Activated CD4-positive, alpha-beta T cell treated with anti-CD3 and anti-CD28 coated beads, Interleukin-2, amount 10 ng/mL, durations not matched to agents 24 days and 14 days (primary cell): Measurements from ENCODE around the gene AGPAT4. TPM values are rescaled to one million over a fixed set of nuclear protein-coding genes. Genes with fewer than 3 reads are reported as not detected.
"Not testable (repeated sequence)": the region's sequence is repeated elsewhere in the genome, so short reads cannot be mapped to it uniquely, and the experiment has no call there.

Experiments
- DNase-seq: peaks from one replicate; pipeline ENCODE4 v3.0.0; 2022
- H3K27ac Mint-ChIP-seq: one replicate; pipeline ENCODE4 v1.8.0; 2022; ENCODE audit warnings: mild to moderate bottlenecking, mixed read lengths
- H3K27me3 Mint-ChIP-seq: one replicate; pipeline ENCODE4 v1.8.0; 2022; ENCODE audit warnings: mixed read lengths
- H3K36me3 Mint-ChIP-seq: one replicate; pipeline ENCODE4 v1.8.0; 2022; ENCODE audit warnings: low read depth, mild to moderate bottlenecking, mixed read lengths
- H3K4me1 Mint-ChIP-seq: one replicate; pipeline ENCODE4 v1.8.0; 2021; ENCODE audit warnings: mixed read lengths
- H3K4me3 Mint-ChIP-seq: one replicate; pipeline ENCODE4 v1.8.0; 2022; ENCODE audit warnings: mild to moderate bottlenecking, moderate library complexity, mixed read lengths
- H3K9me3 Mint-ChIP-seq: one replicate; pipeline ENCODE4 v1.8.0; 2021; ENCODE audit warnings: mixed read lengths
- intact Hi-C: fragments of 100-400 bp; cut with micrococcal nuclease; formaldehyde crosslinking; loops from one replicate; pipeline ENCODE4 v1.15.1; 2023
- total RNA-seq: library from RNA; stranded (reverse); gene quantifications from 2 replicates; pipeline ENCODE4 v1.2.3, GENCODE V29; 2022

AGPAT4 gene
- total RNA-seq, 1 donor from 2014 or later, result 6.8 TPM

DNA sequence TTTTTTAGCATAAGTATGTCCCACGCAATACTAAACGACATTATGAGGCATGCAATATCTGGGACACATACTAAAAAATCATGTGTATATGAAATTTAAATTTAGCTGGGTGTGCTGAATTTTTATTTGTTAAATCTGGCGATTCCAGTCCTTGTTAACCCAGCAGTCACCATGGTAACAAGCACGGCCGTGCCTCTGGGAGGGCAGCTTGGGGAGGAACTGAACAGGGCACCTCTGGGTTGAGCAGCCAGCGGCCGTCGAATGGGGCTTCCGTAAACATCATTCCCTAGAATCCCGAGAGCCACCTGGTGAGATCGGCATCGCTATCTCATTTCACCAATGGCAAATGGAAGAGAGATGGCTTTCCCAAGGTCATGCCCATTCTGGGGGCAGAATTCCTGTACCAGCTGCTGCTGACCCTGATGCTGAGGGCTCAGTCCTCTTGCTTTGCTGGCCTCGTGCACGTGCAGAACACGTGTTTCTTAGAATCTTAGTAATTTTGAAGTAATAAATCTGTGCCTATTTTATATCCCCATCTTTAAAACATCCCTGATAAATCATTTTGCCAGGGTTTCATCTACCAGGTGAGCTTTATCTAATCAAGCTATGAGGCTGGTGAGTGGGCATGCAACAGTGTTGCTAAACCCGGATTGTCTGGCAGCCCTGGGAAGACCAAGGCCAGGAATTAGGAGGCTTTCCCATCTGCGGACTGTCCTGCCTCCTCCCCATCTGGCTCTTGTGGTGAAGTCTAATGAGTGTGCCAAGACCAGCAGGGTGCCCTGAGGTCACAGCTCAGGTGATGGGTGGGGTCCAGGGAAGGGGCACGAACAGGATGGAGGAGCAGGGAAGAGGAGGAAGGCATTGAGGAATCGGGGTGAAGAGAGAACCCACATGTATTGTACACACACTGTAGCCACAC is 85.1 kb downstream of the AGPAT4 start:
- Mint-ChIP-seq H3K27ac (no peak overlapping the region), H3K4me3 (no peak overlapping the region), H3K4me1 (peaks cover 12% of the 10 kb centered on the region), H3K27me3 (no peaks in the 10 kb centered on the region), H3K36me3 (peaks cover 5% of the 10 kb centered on the region), H3K9me3 (no peaks in the 10 kb centered on the region)
- intact Hi-C loops, result no loop called here
- no peak for DNase-seq

DNA sequence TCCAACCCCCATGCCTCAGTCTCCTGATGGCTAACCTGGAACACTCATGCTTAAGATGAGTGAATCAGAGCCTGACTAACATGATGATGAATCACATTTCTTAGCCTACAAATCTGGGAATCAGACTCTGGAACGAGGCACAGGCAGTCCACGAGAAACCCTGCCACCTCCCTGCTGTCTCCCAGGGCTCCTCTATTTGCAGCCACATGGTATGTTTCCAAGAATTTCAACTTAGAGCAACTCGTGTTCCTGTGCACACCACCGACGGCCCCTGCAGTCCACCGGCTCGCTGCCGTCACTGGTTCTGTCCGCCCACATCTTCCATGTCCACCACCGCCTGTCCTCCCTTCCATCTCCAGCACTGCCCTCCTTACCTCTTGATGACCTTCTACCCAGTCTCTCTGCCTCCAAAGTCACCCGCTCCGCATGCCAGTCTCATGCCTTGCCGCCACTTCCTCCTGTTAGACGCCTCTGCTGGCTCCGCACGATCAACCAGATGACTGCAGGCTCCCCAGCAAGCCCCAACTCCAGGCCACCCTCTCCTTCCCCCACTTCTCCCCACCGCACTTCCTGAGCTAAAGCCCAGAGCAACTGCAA is 87.6 kb downstream of the AGPAT4 start:
- H3K4me1 Mint-ChIP-seq, result peaks cover 10% of the 10 kb centered on the region
- no peak for DNase-seq
- intact Hi-C loops, result no loop called here

DNA sequence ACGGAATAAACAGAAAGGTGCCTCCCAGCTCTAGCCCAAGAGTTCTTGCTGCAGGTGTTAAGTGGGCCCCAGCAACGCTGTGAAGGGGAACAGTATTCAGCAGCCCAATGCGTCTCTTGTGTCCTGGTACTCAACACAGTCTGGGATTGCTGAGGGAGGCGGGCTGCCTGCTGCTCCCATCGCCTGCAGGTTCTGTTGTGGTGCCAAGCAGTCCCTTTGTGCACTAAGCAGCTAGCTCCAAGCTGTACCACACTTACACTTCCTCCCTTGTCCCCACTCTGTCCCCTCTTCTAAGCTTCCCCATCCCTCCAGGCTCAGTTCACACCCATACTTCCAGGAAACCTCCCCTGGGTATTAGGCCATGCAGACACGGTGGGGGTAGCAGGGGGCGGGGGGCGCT is 92.7 kb downstream of the AGPAT4 start:
- Mint-ChIP-seq H3K36me3 (peaks cover 7% of the 10 kb centered on the region), H3K4me1 (peaks cover under 1% of the 10 kb centered on the region), H3K27me3 (no peaks in the 10 kb centered on the region), H3K9me3 (peaks cover 7% of the 10 kb centered on the region), H3K4me3 (no peak overlapping the region), H3K27ac (no peak overlapping the region)
- DNase-seq, result no peak
- intact Hi-C loops, result no loop called here

More for the DNA sequence above, 87.6 kb downstream of the AGPAT4 start:
- Mint-ChIP-seq H3K36me3 (peaks cover 5% of the 10 kb centered on the region), H3K9me3 (no peaks in the 10 kb centered on the region), H3K27me3 (no peaks in the 10 kb centered on the region), H3K27ac (no peak overlapping the region), H3K4me3 (no peak overlapping the region)

DNA sequence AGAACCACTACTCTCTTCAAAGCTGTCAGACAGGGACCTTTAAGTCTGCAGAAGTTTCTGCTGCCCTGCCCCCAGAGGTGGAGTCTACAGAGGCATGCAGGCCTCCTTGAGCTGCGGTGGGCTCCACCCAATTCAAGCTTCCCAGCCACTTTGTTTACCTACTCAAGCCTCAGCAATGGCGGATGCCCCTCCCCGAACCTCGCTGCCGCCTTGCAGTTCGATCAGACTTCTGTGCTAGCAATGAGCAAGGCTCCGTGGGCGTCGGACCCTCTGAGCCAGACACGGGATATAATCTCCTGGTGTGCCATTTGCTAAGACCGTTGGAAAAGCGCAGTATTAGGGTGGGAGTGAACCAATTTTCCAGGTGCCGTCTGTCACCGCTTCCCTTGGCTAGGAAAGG is 95.7 kb downstream of the AGPAT4 start:
- H3K27me3 Mint-ChIP-seq, H3K36me3 Mint-ChIP-seq, H3K27ac Mint-ChIP-seq, intact Hi-C loops, H3K4me1 Mint-ChIP-seq, DNase-seq, H3K4me3 Mint-ChIP-seq: not testable (repeated sequence)
- H3K9me3 Mint-ChIP-seq, result peaks cover 24% of the 10 kb centered on the region

DNA sequence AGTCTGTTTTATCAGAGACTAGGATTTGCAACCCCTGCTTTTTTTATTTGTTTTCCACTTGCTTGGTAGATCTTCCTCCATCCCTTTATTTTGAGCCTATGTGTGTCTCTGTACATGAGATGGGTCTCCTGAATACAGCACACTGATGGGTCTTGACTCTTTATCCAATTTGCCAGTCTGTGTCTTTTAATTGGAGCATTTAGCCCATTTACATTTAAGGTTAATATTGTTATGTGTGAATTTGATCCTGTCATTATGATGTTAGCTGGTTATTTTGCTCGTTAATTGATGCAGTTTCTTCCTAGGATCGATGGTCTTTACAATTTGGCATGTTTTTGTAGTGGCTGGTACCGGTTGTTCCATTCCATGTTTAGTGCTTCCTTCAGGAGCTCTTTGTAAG is 97.4 kb downstream of the AGPAT4 start:
- H3K9me3 Mint-ChIP-seq, result peaks cover 25% of the 10 kb centered on the region
- intact Hi-C loops, H3K27me3 Mint-ChIP-seq, H3K4me1 Mint-ChIP-seq, H3K4me3 Mint-ChIP-seq, DNase-seq, H3K36me3 Mint-ChIP-seq, H3K27ac Mint-ChIP-seq: not testable (repeated sequence)

DNA sequence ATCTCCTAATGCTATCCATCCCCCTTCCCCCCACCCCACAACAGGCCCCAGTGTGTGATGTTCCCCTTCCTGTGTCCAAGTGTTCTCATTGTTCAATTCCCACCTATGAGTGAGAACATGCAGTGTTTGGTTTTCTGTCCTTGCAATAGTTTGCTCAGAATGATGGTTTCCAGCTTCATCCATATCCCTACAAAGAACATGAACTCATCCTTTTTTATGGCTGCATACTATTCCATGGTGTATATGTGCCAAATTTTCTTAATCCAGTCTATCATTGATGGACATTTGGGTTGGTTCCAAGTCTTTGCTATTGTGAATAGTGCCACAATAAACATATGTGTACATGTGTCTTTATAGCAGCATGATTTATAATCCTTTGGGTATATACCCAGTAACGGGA is 101.1 kb downstream of the AGPAT4 start:
- H3K4me1 Mint-ChIP-seq, H3K36me3 Mint-ChIP-seq, intact Hi-C loops, DNase-seq, H3K27ac Mint-ChIP-seq, H3K27me3 Mint-ChIP-seq, H3K4me3 Mint-ChIP-seq: not testable (repeated sequence)
- peaks cover 21% of the 10 kb centered on the region for H3K9me3 Mint-ChIP-seq

DNA sequence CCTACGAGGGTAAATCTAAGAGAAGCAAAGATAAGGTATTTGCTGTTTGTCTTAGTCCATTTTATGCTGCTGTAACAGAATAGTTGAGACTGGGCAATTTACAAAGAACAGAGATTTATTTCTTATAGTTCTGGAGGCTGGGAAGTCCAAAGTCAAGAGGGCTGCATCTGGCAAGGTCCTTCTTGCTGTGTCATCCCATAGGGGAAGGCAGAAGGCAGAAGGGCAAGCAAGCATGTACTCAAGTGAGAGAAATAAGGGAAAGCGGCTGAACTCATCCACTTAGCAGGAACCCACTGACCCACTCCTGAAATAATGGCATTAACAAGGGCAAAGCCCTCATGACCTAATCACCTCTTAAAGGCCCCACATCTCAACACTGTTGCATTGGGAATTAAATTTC is 102.7 kb downstream of the AGPAT4 start:
- intact Hi-C loops, result no loop called here
- H3K27me3 Mint-ChIP-seq, result no peaks in the 10 kb centered on the region
- no peak for DNase-seq
- H3K9me3 Mint-ChIP-seq, result peaks cover 19% of the 10 kb centered on the region
- H3K4me3 Mint-ChIP-seq, result no peak overlapping the region
- H3K4me1 Mint-ChIP-seq, result peaks cover 9% of the 10 kb centered on the region
- H3K36me3 Mint-ChIP-seq, result peaks cover 2% of the 10 kb centered on the region
- H3K27ac Mint-ChIP-seq, result no peak overlapping the region

DNA sequence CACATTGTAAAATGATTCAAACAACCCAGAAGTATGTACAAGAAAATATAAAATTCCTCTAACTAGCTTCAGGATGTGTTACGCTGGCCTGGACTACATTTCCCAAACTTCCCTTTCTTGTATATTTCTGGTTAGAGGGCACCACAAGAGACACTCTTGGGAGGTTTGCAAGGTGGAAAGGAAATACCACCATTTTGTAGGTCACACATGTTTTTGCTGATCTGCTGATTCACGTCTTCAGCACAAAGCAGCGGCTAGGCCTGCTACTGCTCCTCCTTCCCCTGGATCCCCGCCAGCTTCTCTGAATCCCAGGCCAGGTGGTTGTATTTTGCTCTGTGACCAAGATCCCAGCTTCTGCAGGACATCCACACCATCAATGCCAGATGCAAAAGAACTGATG is 104.2 kb downstream of the AGPAT4 start:
- H3K27ac Mint-ChIP-seq, result no peak overlapping the region
- H3K4me3 Mint-ChIP-seq, result no peak overlapping the region
- H3K27me3 Mint-ChIP-seq, result no peaks in the 10 kb centered on the region
- H3K36me3 Mint-ChIP-seq, result peaks cover 4% of the 10 kb centered on the region
- intact Hi-C loops, result no loop called here
- peaks cover 11% of the 10 kb centered on the region for H3K9me3 Mint-ChIP-seq
- no peak for DNase-seq
- peaks cover 9% of the 10 kb centered on the region for H3K4me1 Mint-ChIP-seq

DNA sequence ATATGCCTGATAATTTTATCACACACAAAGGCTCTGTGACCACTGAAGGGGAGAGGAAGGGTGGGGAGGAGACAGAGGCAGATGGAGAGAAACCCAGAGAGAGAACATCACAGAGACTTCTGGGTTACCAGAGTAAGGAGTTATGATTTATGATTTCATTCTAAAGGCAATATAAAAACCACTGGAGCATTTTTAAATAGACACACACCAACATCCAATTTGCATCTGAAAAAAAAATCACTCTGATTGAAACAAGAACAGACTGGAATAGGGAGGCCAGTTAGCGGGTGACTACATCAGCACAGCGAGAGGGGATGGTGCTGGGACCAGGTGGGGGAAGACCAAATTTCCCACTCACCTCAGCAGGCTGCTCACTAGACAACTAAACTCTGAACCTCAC is 104.8 kb downstream of the AGPAT4 start:
- Mint-ChIP-seq H3K4me1 (peaks cover 9% of the 10 kb centered on the region), H3K27ac (no peak overlapping the region), H3K4me3 (no peak overlapping the region), H3K9me3 (peaks cover 7% of the 10 kb centered on the region), H3K27me3 (no peaks in the 10 kb centered on the region), H3K36me3 (peaks cover 6% of the 10 kb centered on the region)
- DNase-seq, result no peak
- intact Hi-C loops, result no loop called here

DNA sequence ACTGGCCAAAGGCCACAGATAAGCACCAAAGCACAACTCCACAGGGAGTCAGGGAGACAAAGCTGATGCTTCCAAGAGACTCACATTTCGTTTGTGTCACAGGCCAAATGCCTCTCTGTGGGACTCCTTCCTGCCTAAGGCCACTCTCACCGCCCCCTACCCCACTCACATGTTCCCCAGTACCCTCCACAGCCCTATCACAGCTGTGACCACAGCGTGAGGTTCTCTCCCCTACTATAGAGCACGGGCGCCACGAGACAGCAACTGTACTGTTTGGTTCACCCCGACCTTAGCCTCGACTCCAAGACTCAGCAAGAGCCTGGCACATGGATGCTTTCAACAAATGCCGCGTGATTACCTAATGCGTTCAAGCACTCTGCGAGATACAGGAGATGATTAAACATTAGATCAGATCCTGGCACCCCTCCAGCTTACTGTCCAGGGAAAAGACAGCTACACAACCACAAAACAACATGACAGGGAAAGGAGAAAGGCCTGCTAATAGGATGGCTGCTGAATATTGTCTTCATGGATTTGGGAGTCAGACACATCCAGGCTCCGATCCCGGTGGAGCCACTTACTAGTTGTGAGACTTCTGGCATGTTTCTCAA is 105.5 kb downstream of the AGPAT4 start:
- no peak overlapping the region for H3K27ac Mint-ChIP-seq
- DNase-seq, result no peak
- H3K36me3 Mint-ChIP-seq, result peaks cover 6% of the 10 kb centered on the region
- intact Hi-C loops, result no loop called here
- no peaks in the 10 kb centered on the region for H3K27me3 Mint-ChIP-seq
- peaks cover 3% of the 10 kb centered on the region for H3K9me3 Mint-ChIP-seq
- peaks cover 9% of the 10 kb centered on the region for H3K4me1 Mint-ChIP-seq
- no peak overlapping the region for H3K4me3 Mint-ChIP-seq

DNA sequence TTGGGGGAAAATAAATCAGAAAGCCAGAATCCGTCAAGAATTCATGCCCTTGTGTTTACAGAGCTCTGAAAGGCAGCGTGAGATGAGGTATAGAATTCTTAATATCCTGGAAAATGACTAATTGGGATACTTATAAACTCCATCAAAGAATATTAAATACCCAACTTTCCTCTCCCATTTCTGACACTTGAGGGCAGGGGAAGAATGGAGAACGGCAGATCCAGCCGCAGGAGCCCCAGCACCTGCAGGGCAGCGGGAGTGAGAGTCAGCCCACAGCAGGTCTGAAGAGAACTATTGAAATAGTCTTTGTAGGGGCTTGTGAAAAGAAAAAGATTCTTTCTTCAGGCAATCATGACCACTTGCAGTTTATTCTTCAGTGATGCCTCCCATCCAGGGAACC is 107.2 kb downstream of the AGPAT4 start:
- intact Hi-C loops, result no loop called here
- H3K9me3 Mint-ChIP-seq, result no peaks in the 10 kb centered on the region
- H3K4me3 Mint-ChIP-seq, result no peak overlapping the region
- no peak for DNase-seq
- no peak overlapping the region for H3K27ac Mint-ChIP-seq
- peaks cover 9% of the 10 kb centered on the region for H3K4me1 Mint-ChIP-seq
- no peaks in the 10 kb centered on the region for H3K27me3 Mint-ChIP-seq
- peaks cover 6% of the 10 kb centered on the region for H3K36me3 Mint-ChIP-seq

DNA sequence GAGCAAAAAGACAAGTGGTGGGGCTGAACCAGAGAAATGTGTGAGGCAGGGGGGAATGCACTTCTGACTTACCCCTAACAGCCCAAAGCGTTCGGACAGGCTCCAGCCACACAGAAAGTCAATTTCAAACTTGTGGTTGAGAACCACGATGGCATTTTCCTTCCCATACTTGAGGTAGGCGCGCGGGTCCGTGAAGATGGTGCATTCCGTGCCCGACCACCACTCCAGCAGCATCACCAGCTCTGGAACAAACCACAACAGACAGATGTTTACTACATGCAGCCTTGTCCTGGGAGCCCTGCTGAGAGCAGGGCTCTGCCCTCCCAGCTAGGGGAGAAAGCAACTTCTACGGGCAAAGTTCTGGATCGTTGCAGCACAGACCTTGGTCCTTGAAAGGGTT is 107.7 kb downstream of the AGPAT4 start:
- intact Hi-C loops, result no loop called here
- H3K4me3 Mint-ChIP-seq, result no peak overlapping the region
- H3K36me3 Mint-ChIP-seq, result peaks cover 6% of the 10 kb centered on the region
- no peaks in the 10 kb centered on the region for H3K9me3 Mint-ChIP-seq
- no peak overlapping the region for H3K27ac Mint-ChIP-seq
- H3K27me3 Mint-ChIP-seq, result no peaks in the 10 kb centered on the region
- H3K4me1 Mint-ChIP-seq, result peaks cover 9% of the 10 kb centered on the region
- no peak for DNase-seq

DNA sequence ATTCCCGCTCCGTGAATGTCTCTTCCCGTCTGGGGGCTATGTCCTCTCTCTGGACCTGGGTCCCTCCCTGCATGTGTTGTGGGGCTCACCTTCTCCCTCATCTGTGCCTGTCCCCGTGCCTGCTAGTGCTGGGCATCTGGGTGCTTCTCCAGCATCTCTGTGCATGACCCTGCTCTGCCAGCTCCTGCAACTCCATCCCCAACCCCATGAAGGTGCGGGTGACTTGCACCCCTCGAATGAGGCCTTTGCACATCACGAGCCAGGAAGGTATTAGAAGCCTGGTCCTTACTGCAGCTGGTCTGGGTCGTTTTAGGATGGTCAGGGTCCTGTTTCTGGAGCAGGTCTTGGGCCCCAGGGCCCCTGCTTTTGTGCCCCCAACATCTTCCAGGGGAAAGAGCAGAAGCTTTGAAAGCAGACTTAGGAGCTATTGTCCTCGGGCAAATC is 109.7 kb downstream of the AGPAT4 start:
- Mint-ChIP-seq H3K27ac (no peak overlapping the region), H3K9me3 (no peaks in the 10 kb centered on the region), H3K36me3 (peaks cover 7% of the 10 kb centered on the region), H3K27me3 (no peaks in the 10 kb centered on the region), H3K4me1 (no peaks in the 10 kb centered on the region), H3K4me3 (no peak overlapping the region)
- intact Hi-C loops, result no loop called here
- DNase-seq, result no peak

DNA sequence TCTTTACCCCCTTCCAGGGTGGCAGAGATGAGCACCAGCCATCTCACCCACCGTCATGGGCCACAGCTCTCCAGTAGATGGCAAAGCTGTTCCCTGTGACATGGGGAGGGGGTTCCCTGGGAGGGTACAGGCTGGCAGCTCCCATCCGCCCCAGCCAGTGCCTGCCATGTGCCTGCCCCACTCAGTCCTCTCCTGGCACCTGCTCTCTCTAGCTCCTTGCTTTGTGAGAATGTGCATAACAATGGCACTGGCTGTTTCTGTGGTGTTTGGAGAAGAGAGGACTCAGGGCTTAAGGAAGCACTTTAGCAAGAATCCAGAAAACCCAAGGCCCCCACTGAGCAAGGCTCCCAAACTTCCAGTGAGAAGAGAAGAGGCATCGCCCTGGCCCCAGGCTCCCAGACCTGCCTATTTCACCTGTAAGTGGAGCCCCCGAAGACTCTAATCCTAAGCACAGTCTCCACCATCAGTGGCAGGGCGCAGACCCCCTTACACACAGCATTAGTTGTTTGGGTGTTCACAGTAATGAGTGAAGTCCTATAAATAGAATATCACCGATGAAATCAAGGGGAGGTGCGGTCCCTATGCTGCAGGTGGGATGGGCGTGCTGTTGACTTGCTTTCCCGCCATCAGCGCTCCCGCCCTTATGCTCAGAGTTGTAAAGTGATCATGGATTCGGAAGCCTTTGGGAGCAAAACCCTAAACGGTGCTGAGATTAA is 110.2 kb downstream of the AGPAT4 start:
- no peak overlapping the region for H3K4me3 Mint-ChIP-seq
- H3K27ac Mint-ChIP-seq, result no peak overlapping the region
- no peak for DNase-seq
- no peaks in the 10 kb centered on the region for H3K4me1 Mint-ChIP-seq
- H3K36me3 Mint-ChIP-seq, result peaks cover 7% of the 10 kb centered on the region
- intact Hi-C loops, result no loop called here
- no peaks in the 10 kb centered on the region for H3K27me3 Mint-ChIP-seq
- H3K9me3 Mint-ChIP-seq, result no peaks in the 10 kb centered on the region
